HG03575 (cell line): ENCODE measurements around the gene TBL2.
"Not testable (repeated sequence)": the region's sequence is repeated elsewhere in the genome, so short reads cannot be mapped to it uniquely, and the experiment has no call there.

Experiments used
- ATAC-seq: cut with Tn5 transposase; IDR thresholded peaks from one replicate; pipeline ENCODE4 v1.9.1; 2021; ENCODE audit not compliant: unreplicated experiment, insufficient number of reproducible peaks, low FRiP score; ENCODE audit errors: extremely low read depth

TBL2 gene

GRCh38 chr7:73607692-73607983, 29.3 kb upstream of the TBL2 start:
- ATAC-seq: not testable (repeated sequence)

GRCh38 chr7:73606801-73607691, 28.7 kb upstream of the TBL2 start:
- ATAC-seq: no peak

- ATAC-seq: no peak
Measured at GRCh38 chr7:73605601-73606220, 27.3 kb upstream of the TBL2 start.

GRCh38 chr7:73602721-73603651, 24.6 kb upstream of the TBL2 start:
- ATAC-seq: no peak

GRCh38 chr7:73599916-73600315, 21.5 kb upstream of the TBL2 start:
- ATAC-seq: no peak

- no peak for ATAC-seq
Measured at GRCh38 chr7:73599151-73599882, 20.9 kb upstream of the TBL2 start.

- no peak for ATAC-seq
Measured at GRCh38 chr7:73597978-73598782, 19.8 kb upstream of the TBL2 start.

GRCh38 chr7:73596191-73597065, 18.0 kb upstream of the TBL2 start:
- ATAC-seq: no peak

- no peak for ATAC-seq
Measured at GRCh38 chr7:73595358-73595757, 17.0 kb upstream of the TBL2 start.

- no peak for ATAC-seq
Measured at GRCh38 chr7:73593207-73594045, 15.0 kb upstream of the TBL2 start.

GRCh38 chr7:73586911-73587310, 8.5 kb upstream of the TBL2 start:
- no peak for ATAC-seq

- ATAC-seq: no peak
Measured at GRCh38 chr7:73585196-73585595, 6.8 kb upstream of the TBL2 start.

GRCh38 chr7:73582664-73583202, 4.4 kb upstream of the TBL2 start:
- ATAC-seq: no peak

- ATAC-seq: not testable (repeated sequence)
Measured at GRCh38 chr7:73581006-73581405, 2.6 kb upstream of the TBL2 start.

GRCh38 chr7:73577627-73578341, 595 bp downstream of the TBL2 start:
- no peak for ATAC-seq

- no peak for ATAC-seq
Measured at GRCh38 chr7:73573791-73574190, 4.6 kb downstream of the TBL2 start.
